ENCODE results near the gene CD164L2.

The CD164L2 gene

DNA sequence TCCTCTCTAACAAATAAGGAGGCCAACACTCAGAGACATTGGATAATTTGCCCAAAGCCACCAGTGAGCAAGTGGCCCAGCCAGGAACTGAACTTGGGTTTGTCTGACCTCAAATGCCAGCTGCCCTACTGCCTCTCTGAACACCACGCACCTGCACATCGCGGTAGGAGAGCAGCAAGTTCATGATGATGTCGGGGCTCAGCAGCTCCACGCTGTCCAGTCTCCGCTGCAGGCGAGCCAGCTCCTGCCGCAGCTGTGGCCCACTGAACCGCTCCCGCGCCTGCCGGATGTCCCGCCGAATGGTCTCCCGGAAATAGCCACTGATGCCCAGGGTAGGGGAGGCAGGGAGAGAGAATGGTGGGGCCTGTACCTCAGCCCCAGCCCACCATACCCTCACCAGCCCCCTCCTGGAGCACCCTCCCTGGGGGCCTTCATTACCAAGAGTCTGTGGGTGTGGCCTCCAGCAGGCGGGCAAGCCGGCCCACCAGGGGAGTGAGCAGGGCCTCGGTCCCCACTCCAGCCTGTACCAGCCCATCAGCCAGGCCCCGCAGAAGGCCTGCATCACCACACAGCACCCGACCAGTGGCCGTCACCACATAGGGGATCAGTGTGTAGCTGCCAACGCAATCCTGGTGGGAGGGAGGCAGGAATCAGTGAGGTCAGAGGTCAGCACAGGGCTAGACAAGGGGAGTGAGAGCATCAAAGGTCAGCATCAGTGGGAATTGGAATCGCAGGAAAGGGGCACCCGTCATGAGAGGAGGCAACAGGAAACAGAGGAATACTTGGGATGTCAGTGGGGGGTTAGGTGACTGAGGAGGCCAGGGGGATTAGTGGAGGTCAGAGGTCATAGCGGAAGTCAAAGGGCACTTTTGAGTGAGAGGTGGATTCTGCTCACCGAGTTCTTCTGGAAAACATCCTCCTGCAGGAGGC lies 19.1 kb downstream of the CD164L2 start:
- DNase-seq (ENCODE audit: low read depth), result no peak

DNA sequence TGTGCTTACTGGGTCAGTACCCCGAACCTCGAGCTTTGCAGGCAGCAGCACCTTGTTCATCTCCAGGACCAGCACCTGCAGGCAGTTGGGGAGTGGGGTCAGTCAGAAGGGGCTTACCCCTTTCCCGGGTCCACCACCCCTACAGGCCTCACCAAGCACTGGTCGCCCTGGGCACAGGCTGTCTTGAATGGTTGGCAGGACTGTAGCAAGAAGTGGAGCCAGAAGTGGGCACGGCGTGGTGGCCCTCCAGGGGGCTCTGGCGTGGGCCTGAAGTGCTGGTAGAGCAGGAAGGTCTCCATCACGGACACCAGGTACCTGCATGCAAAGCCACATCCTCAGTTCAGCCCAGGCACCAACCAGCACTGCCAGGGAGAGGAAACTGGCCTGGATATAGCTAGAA lies 21.6 kb downstream of the CD164L2 start:
- DNase-seq (ENCODE audit: low read depth), result no peak

DNA sequence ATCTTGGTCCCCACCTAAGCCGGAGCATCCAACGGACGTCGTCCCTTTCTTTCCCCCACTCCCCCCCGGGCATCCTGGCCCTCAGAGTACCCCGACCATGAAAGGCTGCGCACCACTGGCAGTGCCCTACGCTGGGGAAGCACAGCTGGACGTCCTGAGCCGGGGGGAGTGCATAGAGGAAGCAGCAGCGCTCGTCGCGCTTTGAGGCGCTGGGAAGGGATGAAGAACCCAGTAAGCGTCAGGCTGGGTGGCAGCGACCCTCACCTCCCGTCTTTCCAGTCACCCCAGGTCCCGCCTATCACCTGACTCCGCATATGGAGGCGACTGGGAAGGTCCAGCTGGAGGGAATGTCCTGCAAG lies 22.1 kb downstream of the CD164L2 start:
- no peak for DNase-seq (ENCODE audit: low read depth)

DNA sequence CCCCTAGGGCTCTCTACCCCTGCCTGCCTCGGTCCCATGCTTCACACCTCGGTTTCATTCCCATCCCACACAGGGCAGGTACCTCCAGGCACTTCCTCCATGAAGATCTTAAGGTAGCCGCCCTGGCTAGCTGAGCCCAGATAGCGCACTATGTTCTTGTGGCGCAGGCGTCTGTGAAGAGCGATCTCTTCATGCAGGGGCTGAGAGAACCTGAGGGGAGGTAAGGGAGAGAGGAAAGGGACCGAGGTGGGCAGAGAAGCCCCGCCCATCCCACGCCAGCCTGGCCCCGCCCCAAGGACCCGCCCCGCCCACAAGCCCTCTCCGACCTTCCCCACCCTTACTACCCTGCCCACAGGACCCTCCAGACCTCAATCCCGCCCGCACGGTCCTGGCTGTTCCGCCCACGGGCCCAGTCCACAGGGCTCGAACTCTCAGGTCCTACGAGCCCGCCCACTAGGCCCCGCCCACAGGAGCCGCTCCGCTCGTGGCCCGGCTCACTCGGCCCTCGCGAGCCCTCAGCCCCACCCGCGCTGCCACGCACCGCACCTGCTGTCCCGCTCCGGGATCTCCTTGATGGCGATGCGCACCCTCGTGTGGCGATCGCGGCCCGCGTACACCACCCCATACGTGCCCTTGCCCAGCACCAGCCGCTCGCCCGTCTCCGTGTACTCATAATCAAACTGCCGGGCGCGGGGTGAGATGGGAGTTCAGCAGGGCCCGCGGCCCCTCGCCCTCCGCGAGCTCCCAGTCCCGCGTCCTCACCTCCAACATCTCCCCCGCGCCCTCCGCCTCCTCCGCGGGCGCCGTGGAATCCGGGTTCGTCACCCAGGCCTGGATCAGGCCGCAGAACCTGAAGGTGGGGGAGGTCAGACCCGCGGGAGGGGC lies 22.7 kb downstream of the CD164L2 start:
- no peak for DNase-seq (ENCODE audit: low read depth)

DNA sequence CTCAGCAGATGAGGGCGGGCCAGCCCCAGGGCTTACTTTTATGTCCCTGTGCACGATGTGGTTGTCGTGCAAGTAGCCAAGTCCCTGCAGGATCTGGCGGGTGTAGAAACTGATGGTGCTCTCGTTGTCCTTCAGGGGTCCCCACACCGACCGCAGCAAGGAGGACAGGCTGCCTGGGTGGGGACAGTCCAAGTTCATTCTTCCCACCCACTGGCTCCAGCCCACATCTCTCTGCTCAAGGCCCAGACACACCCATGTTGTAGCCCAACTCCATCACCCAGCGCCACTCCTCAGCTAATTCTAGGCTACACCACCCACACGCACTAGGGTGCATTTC lies 23.3 kb downstream of the CD164L2 start:
- DNase-seq (ENCODE audit: low read depth), result no peak

DNA sequence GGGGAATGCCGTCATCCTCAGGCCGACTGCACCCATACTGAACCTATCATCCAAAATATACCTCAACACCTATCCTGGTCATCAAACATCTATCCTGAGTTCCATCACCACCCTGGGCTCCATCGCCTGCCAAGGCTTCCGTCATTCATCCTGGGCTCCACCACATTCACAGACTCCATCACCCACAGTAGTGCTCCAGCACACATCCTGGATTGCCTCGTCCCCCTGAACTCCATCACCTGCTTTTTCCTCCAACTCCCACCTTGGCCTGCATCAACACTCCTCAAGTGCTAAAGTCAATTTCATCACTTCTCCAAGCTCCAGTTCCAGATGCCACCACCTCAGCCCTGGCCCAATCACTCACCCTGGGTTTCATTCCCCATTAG lies 24.2 kb downstream of the CD164L2 start:
- no peak for DNase-seq (ENCODE audit: low read depth)

DNA sequence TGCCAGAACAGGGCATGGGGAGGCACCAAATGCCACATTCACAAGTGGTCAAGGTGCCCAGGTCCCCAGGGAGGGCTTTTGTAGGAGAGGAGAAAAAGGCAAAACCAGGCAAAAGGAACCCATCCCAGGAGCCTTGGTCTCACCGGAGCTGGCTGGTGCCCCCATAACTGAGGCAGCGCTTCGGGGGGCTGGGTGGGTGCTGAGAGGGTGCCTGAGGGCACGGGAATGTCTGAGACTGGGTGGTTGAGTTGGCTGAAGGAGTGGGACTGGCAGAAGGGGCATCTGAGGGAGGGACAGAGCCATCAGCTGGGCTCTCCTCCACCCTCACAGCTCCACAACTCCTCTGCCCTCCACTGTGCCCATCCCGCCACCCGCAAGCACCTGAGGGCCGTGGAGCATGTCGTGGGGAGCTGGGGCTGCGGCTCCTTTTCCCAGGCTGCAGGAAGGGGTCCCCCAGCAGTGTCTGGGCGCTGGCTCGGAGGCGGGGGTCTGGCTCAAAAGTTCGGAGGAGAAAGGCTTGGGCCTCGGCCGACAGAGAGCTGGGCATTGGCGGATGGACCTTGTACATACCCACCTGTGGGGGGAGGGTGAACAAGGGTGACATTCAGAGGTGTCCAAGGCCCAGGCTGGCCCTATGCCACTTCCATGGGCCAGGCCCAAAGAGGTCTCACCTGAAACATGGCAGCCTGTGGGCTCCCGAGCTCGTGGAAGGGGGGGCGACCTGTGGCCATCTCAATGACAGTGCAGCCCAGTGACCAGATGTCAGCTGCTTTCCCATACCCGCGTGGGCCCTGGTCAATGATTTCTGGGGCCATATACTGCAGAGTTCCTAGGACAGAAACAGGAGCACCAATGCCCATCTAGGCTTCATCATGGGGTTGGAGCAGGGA lies 24.9 kb downstream of the CD164L2 start:
- no peak for DNase-seq (ENCODE audit: low read depth)

DNA sequence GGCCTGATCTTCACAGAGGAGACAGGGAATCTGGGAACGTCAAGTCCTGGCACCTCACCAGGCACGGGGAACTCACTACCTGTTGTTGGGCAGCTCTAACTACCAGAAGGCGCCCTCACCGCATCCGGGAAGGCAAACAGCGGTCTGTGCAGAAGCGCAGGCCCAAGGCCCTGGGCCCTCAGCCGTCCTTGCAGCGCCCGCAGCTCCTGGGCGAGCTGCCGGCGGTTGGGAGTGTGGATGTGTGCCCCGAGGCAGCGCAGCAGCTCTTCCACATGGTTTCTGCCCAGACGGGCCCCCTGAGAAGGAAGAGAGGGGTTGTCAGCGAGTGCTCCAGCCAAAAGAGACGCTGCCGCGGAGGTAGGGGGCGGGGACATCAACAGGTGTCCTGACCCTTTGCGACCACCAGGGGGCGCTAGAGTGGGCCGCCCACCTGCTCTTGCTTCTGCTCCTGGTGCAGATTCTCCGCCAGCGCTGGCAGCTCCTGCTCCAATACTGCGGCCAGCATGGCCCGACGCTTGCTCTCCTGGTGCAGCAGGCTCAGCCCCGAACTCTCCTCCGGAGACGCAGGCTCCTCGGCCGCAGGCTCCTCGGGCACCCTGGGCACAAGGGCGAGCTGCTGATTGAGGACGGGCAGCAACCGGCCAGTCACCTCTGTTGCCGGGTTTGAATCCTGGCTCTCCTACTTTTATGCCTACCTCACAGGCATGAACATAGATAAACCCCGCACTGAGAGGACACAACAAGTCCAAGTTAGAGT lies 25.7 kb downstream of the CD164L2 start:
- no peak for DNase-seq (ENCODE audit: low read depth)

DNA sequence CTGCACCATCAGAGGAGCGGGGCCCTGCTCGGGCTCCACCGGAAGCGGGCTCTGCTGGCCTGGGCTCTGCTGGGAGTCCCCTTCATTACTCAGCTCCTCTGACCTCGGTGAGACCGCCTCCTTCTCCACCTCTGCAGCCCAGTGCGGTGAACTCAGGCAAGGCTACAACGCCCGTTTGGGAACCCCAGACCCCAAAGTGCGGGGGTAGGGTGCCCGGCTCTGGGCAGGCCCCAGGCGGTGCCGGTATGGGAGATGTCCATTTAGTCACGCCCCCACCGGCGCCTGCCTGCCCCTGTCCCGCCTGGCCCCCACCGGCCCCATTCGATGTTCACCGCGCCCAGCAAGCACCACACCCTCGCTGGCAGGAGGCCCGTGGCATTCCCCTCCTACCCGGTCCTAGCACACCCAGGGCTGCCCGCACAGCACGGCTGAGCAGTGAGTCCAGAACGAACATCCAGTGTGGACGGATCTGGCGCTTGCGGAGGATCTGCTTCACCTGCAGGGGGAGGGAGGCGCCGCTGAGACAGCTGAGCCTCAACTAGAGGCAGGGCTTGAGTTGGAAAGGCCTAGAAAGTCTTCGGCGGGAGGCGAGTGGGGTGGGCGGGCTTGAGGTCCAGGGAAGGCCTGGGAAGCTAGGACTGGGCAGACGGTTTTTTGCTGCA lies 26.4 kb downstream of the CD164L2 start:
- no peak for DNase-seq (ENCODE audit: low read depth)

DNA sequence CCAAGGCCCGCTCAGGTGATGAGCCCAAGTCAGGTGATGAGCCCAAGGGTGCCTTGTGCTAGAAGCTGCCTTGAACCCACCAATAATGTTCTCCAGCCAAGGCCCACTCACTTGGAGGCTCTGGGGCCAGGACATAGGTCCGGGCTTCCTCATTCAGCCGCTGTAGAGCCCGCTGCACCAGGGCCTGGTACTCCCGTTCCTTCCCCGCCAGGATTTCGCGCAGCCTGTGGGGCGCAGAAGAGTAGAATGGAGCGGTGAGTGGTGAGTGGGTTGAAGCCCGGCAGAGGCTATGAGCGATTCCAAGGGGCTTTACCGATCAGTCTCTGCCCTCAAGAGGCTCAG lies 26.9 kb downstream of the CD164L2 start:
- no peak for DNase-seq (ENCODE audit: low read depth)

DNA sequence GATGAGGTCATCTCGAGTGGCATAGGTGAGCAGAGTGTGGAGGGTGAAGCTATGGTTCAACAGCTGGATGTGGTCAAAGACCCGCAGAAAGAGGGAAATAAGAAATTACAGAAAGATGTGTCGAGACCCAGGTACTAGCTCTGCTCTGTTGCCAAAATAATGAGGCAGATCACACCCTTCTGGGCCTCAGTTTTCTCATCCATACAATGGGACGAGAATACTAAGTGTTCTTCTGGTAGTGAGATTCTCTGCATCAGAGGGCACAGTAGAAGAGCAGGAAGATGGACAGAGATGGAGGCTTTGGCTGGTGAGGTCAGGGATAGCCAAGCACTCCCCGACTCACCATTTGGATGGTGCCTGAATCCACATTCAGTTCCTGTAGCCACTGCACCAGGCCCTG lies 27.4 kb downstream of the CD164L2 start:
- no peak for DNase-seq (ENCODE audit: low read depth)

DNA sequence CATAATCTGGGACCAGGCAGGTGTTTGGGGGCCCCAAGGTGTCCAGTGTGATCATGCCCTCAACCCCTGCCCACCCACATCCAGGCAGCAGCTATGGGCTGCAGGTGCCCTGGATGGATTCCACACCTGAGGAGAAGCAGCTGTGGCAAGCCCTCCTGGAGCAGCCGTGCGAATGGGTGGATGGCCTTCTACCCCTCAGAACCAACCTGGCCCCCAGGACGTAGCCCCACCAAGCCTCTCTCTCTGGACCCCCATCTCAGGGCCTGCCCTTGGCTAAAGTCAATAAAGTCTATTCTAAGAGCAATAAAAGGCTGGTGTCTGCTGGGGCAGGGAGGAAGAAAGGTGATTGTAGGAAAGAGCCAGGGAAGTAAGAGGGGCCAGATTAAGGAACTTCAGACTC lies 29.5 kb downstream of the CD164L2 start:
- no peak for DNase-seq (ENCODE audit: low read depth)

DNA sequence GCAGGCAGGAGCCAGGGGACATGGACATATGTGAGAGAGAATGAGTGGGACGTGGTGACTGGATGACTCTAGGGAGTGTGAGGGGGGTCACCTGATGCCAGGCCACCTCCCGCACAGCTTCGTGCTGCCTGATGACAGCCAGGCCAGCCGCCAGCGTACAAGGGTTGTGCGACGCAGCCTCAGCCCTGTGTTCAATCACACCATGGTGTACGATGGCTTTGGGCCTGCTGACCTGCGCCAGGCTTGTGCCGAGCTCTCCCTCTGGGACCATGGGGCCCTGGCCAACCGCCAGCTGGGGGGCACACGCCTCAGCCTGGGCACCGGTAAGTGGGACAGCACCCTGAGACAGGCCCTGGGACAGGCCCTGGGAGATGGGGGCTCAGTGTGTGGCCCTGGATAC lies 30.0 kb downstream of the CD164L2 start:
- no peak for DNase-seq (ENCODE audit: low read depth)

DNA sequence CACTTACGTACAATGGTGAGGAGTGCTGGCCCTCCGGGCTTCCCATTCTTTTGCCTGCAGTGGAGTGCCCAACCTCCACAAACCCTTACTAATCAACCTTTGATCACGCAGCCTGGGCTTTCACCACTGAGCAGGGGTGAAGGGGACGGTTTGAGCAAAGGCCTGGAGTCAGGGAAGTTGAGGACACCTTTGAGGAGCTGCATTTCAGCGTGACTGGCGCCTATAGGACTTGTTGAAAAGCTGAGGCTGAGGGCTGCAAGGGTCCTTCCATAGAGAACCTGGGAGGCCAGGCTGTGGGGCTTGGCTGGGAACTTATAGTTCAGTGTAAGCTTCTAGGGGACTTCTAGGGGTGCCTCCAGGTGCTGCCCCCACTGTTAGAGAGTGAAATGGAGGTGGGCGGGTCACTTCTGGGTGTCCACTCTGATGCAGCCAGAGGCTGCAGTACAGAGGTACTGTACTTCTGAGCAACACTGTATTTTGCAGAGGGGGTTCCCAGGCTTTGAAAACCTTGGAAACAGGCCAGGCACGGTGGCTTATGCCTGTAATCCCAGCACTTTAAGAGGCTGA lies 31.5 kb downstream of the CD164L2 start:
- DNase-seq (ENCODE audit: low read depth), result no peak

DNA sequence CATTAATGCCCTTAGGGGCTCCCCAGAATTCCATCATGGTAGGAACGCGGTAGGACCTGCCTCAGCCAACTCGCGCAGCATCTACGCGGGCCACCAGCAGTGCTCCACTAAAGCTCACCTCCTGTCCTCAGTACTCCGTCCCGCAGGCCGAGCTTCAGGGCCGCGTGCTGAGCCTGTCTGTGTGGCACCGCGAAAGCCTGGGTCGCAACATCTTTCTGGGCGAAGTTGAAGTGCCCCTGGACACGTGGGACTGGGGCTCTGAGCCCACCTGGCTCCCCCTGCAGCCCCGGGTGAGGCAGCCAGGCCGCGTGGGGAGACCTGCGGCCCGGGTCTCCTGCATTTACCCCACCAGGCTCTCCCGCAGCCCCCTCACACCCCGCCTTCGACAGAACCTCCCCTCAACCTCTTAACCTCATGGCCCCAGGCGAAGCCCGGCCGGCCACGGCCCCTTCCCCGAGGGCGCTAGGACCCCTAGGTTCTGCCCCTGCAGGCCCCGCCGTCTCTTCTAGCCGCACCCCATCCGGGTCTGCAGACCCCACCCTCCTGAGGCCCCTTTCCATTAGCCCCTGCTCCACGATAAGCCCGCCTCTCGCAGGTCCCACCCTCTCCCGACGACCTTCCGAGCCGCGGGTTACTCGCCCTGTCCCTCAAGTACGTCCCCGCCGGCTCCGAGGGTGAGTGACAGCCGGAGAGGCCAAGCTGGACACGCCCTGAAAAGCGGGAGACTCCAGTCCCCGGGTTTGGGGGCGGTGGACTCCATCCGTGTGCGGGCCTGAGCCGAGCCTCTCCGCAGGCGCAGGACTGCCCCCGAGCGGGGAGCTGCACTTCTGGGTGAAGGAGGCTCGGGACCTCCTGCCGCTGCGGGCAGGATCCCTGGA lies 32.2 kb downstream of the CD164L2 start:
- DNase-seq (ENCODE audit: low read depth), result no peak

DNA sequence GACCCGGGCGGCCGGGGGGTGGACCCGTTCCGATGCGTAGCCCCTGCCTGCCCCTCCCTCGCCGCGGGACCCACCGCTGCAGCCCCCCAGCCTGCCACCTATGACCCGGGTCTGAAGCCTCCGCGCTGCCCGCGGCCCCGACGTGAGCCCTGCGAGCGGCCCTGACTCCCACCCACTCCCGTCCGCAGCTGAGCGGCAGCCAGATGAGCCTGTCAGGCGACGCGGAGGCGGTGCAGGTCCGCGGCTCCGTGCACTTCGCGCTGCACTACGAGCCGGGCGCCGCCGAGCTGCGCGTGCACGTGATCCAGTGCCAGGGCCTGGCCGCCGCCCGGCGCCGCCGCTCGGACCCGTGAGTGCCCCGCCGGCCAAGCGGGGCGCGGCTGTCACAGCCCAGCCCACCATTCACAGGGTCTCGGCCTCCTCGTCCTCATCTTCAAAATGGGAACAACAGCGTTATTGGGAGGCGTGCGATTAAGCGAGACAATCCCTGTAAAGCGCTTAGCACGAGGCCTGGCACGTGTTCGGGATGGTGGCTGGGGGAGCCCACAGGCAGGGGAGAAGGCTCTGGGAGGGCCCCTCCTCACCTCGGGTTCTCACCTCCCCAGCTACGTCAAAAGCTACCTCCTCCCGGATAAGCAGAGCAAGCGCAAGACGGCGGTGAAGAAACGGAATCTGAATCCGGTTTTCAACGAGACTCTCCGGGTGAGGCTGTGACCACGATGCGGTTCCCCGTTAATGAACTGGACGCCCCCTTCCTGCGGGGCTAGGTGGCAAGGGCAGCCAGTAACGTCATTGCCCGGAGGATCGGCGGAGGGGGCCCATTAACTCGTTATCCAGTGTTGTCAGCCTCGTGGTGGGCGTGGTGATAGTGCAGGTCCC lies 33.1 kb downstream of the CD164L2 start:
- DNase-seq (ENCODE audit: low read depth), result peak; percentile 21

DNA sequence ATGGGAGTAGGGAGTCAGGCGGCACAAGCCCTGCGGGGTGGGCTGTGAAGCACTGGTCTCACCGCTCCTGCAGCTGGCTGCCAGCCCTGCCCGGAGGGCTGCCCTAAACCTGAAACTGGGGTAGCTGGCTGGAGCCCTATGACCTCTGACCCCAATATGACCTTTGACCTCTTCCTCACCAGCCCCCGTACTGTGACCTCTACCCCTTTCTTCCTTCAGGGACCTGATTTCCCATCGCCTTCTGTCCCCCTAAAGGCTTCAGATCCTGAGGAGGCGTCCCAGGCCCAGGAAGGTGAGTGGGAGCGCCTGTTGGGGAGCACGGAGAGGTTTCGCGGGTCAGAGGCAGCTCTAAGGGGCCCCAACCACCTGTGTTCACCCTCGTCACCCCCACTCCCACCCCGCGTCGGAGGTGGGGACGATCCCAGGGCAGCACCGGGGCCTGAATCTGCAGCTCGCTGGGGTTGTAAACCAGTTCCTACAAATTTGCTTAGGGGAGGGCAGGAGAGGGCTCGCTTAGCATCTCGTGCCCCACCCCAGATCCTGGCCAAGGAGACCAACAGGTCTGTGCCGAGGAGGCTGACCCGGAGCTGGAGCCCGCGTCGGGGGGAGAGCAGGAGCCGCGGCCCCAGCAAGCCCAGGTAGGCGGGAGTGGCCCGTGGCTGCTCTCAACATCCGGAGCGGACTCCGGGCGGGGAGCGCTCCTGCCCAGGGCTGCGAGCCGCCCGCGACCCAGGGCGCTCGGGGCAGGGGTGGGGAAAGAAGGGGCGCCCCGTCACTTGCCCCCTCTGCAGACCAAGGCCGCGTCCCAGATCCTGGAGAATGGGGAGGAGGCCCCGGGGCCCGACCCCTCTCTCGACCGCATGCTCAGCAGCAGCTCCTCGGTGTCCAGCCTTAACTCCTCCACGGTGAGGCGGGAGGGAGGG lies 34.0 kb downstream of the CD164L2 start:
- DNase-seq (ENCODE audit: low read depth), result no peak
